K562 (cell line): ENCODE measurements around the gene ZNF284. TPM values are rescaled to one million over a fixed set of nuclear protein-coding genes. Genes with fewer than 3 reads are reported as not detected.

Source experiments
- ATAC-seq: fragments of 200-7000 bp; cut with Tn5 transposase; 3 replicates; pipeline ENCODE4 v1.9.1; 2020; ENCODE audit warnings: moderate library complexity
- BruUV-seq: library from RNA; stranded (reverse); fragments of 400-500 nt; replicated peaks from 2 replicates; lab custom pipeline; 2021; lab: Mats Ljungman, UMichigan
- CTCF ChIA-PET: fragments of 300-600 bp; formaldehyde crosslinking; extraction: SDS; loops from one replicate; lab custom pipeline; 2021; ENCODE audit warnings: low intra/inter-chr PET ratio; lab: Yijun Ruan, JAX
- POLR2A ChIA-PET: fragments of 300-600, 350-650 bp; sonication (Branson Sonifier 250); formaldehyde crosslinking; extraction: SDS; loops from one replicate; lab custom pipeline; 2021; ENCODE audit warnings: antibody characterized with exemption, inconsistent platforms; lab: Yijun Ruan, JAX
- DNase-seq, 4 experiments: peaks; one replicate each; pipeline versions ENCODE4 v3.0.0 to v3.0.0-alpha.2; 2011 to 2018; ENCODE audit warnings: low spot score in 3 of 4, mixed read lengths in 3 of 4; ENCODE audit errors: extremely low read depth in 1 of 4
- FAIRE-seq: peaks from 2 replicates; lab custom pipeline; 2011; peaks lifted over from hg19 to GRCh38; lab: Jason Lieb, UNC
- H2AFZ ChIP-seq: 2 replicates; pipeline ENCODE4 v1.6.0; 2011; ENCODE audit warnings: low read depth, low read length, control low read depth, inconsistent platforms
- H3K27ac ChIP-seq: fragments of 200-600 bp; 3 replicates; pipeline ENCODE4 v1.8.0; 2011; ENCODE audit warnings: low read depth, mild to moderate bottlenecking, control low read depth, inconsistent platforms, low read length, moderate library complexity, mixed read lengths; ENCODE audit errors: extremely low read depth
- H3K27me3 ChIP-seq, 2 experiments: fragments of 300-600 bp in 1 of 2; 2 replicates in 1 of 2; 3 replicates in 1 of 2; pipeline versions ENCODE4 v1.6.0 to v1.8.0; 2011; ENCODE audit warnings: inconsistent platforms in 2 of 2, low read length in 2 of 2, mild to moderate bottlenecking in 1 of 2, mixed read lengths in 1 of 2, moderate library complexity in 1 of 2; ENCODE audit not compliant: control insufficient read depth in 2 of 2, insufficient read depth in 2 of 2
- H3K36me3 ChIP-seq: fragments of 300-600 bp; 3 replicates; pipeline ENCODE4 v1.8.0; 2011; ENCODE audit warnings: mild to moderate bottlenecking, low read length, inconsistent platforms; ENCODE audit not compliant: control insufficient read depth, insufficient read depth
- H3K4me1 ChIP-seq, 2 experiments: fragments of 200-600 bp in 1 of 2; replicated peaks in 1 of 2; 2 replicates in 1 of 2; 3 replicates in 1 of 2; pipeline versions ENCODE4 v1.5.1 to v1.8.0; 2011; ENCODE audit warnings: inconsistent platforms in 2 of 2, low read length in 2 of 2, mild to moderate bottlenecking in 1 of 2, mixed read lengths in 1 of 2, moderate library complexity in 1 of 2; ENCODE audit not compliant: control insufficient read depth in 2 of 2, insufficient read depth in 2 of 2
- H3K4me2 ChIP-seq: 2 replicates; pipeline ENCODE4 v1.6.1; 2011; ENCODE audit warnings: low read length, control low read depth, inconsistent platforms, mixed read lengths; ENCODE audit not compliant: insufficient read depth
- H3K4me3 ChIP-seq: fragments of 200-600 bp; sonication (generic), shearing (Covaris generic); 2 replicates; pipeline ENCODE4 v1.5.1; 2016; ENCODE audit warnings: control low read depth, inconsistent platforms
- H3K79me2 ChIP-seq: fragments of 200-600 bp; 3 replicates; pipeline ENCODE4 v1.8.0; 2011; ENCODE audit warnings: low read length, inconsistent platforms; ENCODE audit not compliant: control insufficient read depth, insufficient read depth
- H3K9ac ChIP-seq, 2 experiments: 2 replicates each; pipeline versions ENCODE4 v1.6.0 to v1.6.1; 2011; ENCODE audit warnings: low read depth in 2 of 2, low read length in 2 of 2, control low read depth in 1 of 2, inconsistent platforms in 1 of 2, mild to moderate bottlenecking in 1 of 2, mixed read lengths in 1 of 2; ENCODE audit not compliant: insufficient read depth in 1 of 2
- H3K9me1 ChIP-seq: one replicate; pipeline ENCODE4 v1.6.0; 2011; ENCODE audit warnings: inconsistent platforms, mild to moderate bottlenecking, low read length, moderate library complexity; ENCODE audit not compliant: control insufficient read depth, insufficient read depth
- H3K9me3 ChIP-seq: replicated peaks from 2 replicates; pipeline ENCODE4 v1.5.1; 2011; ENCODE audit warnings: low read depth, low read length, inconsistent platforms; ENCODE audit not compliant: control insufficient read depth, insufficient read depth
- H4K20me1 ChIP-seq: replicated peaks from 2 replicates; pipeline ENCODE4 v1.6.1; 2011; ENCODE audit warnings: low read length, inconsistent platforms, mixed read lengths; ENCODE audit not compliant: control insufficient read depth, insufficient read depth
- CHD7 ChIP-seq: fragments of 200-600 bp; sonication (generic); IDR thresholded peaks from one replicate; pipeline ENCODE4 v1.6.1; 2012; ENCODE audit warnings: mild to moderate bottlenecking, low read depth, low read length, inconsistent platforms
- SMARCA5 ChIP-seq: fragments of 450-650 bp; IDR thresholded peaks from 2 replicates; pipeline ENCODE4 v1.6.1; 2016
- ZNF316 ChIP-seq: fragments of 450-650 bp; IDR thresholded peaks from 2 replicates; pipeline ENCODE4 v1.6.1; 2016
- WGBS: fragments of 100-300 bp; shearing (Covaris generic); methylation state at CpG from one replicate; pipeline ENCODE4 v1.1.6; 2016; ENCODE audit warnings: low coverage, mixed read lengths; ENCODE audit not compliant: insufficient coverage; ENCODE audit errors: missing lambda C conversion rate; 5-methylcytosine and 5-hydroxymethylcytosine counted together
- in situ Hi-C: fragments of 300-500 bp; cut with MboI; formaldehyde crosslinking; loops from 4 replicates; pipeline ENCODE4 v1.15.0; 2018; ENCODE audit warnings: inconsistent platforms, mixed read lengths
- intact Hi-C: fragments of 100-400 bp; cut with micrococcal nuclease; formaldehyde crosslinking; loops from 2 replicates; pipeline ENCODE4 v1.14.2; 2022
- polyA plus RNA-seq, 8 experiments: library from polyadenylated mRNA; depleted of rRNA in 4 of 8; stranded (reverse) in 5 of 8; unstranded in 3 of 8; fragments of >200 nt; fragmentation: Nextera tagmentation in 2 of 8; fragmentation: Illumina TruSeq in 1 of 8; extraction: Ambion mirVana in 2 of 8; extraction: Trizol in 1 of 8; gene quantifications; 2 replicates each; pipeline versions ENCODE4 v1.2.1 to v1.2.3, GENCODE V29; 2011 to 2014; ENCODE audit warnings: inconsistent platforms in 1 of 8, missing spikeins in 1 of 8
- total RNA-seq, 7 experiments: library from RNA; depleted of rRNA in 6 of 7; stranded (reverse); fragments of >200 nt in 6 of 7; fragmentation: Illumina TruSeq in 2 of 7; extraction: Trizol in 2 of 7; gene quantifications; 2 replicates each; pipeline versions ENCODE4 v1.2.1 to v1.2.3, GENCODE V29; 2011 to 2021; ENCODE audit warnings: low replicate concordance in 1 of 7

ZNF284 gene
- total and polyA plus RNA-seq, 9 of the 15 experiments (the other 6 are each of a cell fraction or from before 2014, with no cell fraction given) = 0.07 to 0.24 (median 0.20) TPM

DNA sequence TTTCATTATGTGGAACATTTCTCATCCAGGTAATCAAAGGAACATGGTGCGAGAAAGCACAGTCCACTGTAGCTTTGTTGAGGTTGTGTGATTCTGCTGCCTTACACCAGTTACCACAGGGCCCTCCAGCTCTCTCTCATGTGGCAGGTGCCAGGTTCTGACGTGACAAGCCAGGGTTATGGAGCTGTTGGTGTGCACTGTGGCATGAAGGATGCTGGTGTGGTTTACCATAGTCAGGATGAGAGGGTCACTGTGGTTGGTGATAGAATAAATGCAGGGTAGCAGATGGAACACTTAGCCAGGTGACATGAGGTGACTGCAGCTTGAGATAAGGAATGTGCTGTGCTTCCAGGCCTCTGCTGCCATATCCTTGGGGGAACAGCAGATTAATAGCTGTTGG, 12.7 kb upstream of the ZNF284 start:
- H3K4me2 ChIP-seq = no peak overlapping the region
- H3K9ac ChIP-seq = no peak overlapping the region
- H3K9me3 ChIP-seq = no peaks in the 10 kb centered on the region
- no peak for FAIRE-seq
- H3K36me3 ChIP-seq = no peaks in the 10 kb centered on the region
- H2AFZ ChIP-seq = no peak overlapping the region
- no peak for ATAC-seq
- ChIA-PET CTCF (no interaction called here), POLR2A (no interaction called here)
- H4K20me1 ChIP-seq = no peaks in the 10 kb centered on the region
- no peak for DNase-seq
- intact Hi-C loops = no loop called here
- in situ Hi-C loops = no loop called here
- no peaks in the 10 kb centered on the region for H3K4me1 ChIP-seq
- TF ChIP-seq SMARCA5 = no peak
- no peak for TF ChIP-seq ZNF316
- no peak overlapping the region for H3K27ac ChIP-seq
- H3K4me3 ChIP-seq = no peak overlapping the region
- no peaks in the 10 kb centered on the region; a peak in 2 of 5 replicates for H3K27me3 ChIP-seq
- H3K79me2 ChIP-seq = no peaks in the 10 kb centered on the region
- BruUV-seq = no TSS peak
- H3K9me1 ChIP-seq = no peaks in the 10 kb centered on the region
- 0% methylated on average over 2 of the region's 2 CpGs for WGBS

- FAIRE-seq (no peak), DNase-seq (no peak), ATAC-seq (no peak)
- no peak overlapping the region for H3K9ac ChIP-seq
- in situ Hi-C loops = no loop called here
- no peak overlapping the region for H3K27ac ChIP-seq
- POLR2A ChIA-PET = interaction anchor here (0.7 to 1.7 kb wide), 3 partner anchors 9 to 299 kb away, joined by 3 to 5 read pairs (median 3); no protein-coding TSS in a partner anchor
- H3K9me1 ChIP-seq = no peaks in the 10 kb centered on the region
- no peaks in the 10 kb centered on the region for H3K9me3 ChIP-seq
- no peaks in the 10 kb centered on the region for H3K79me2 ChIP-seq
- CTCF ChIA-PET = no interaction called here
- BruUV-seq = no TSS peak
- WGBS = 0% methylated on average over 1 of the region's 1 CpG
- intact Hi-C loops = no loop called here
- no peaks in the 10 kb centered on the region for H3K36me3 ChIP-seq
- no peak overlapping the region for H3K4me2 ChIP-seq
- no peaks in the 10 kb centered on the region for H4K20me1 ChIP-seq
- H3K4me3 ChIP-seq = no peak overlapping the region
- H3K4me1 ChIP-seq = no peaks in the 10 kb centered on the region
- no peak overlapping the region for H2AFZ ChIP-seq
- H3K27me3 ChIP-seq = no peaks in the 10 kb centered on the region; a peak in 2 of 5 replicates
- no peak for TF ChIP-seq CHD7
Measured at GRCh38 chr19:44061038-44061437, 10.9 kb upstream of the ZNF284 start.
